Spinal cord (tissue), 10 donors: ENCODE data around the gene C9orf78. TPM values are rescaled to one million over a fixed set of nuclear protein-coding genes. Genes with fewer than 3 reads are reported as not detected.

ENCODE experiments used
- DNase-seq, 6 donors: peaks; one replicate each; pipeline versions ENCODE4 v3.0.0 to v3.0.0-alpha.2; 2013 to 2015; ENCODE audit warnings: low spot score in 6 of 6, low read depth in 4 of 6
- H3K27ac ChIP-seq: one replicate; pipeline ENCODE4 v1.5.1; 2013; ENCODE audit warnings: low read depth, low read length, control low read depth
- H3K27me3 ChIP-seq: one replicate; pipeline ENCODE4 v1.6.1; 2013; ENCODE audit warnings: low read length; ENCODE audit not compliant: control insufficient read depth, insufficient read depth
- H3K36me3 ChIP-seq: one replicate; pipeline ENCODE4 v1.6.1; 2013; ENCODE audit warnings: low read length; ENCODE audit not compliant: control insufficient read depth, insufficient read depth
- H3K4me1 ChIP-seq: one replicate; pipeline ENCODE4 v1.6.1; 2013; ENCODE audit warnings: low read length; ENCODE audit not compliant: control insufficient read depth, insufficient read depth
- H3K4me3 ChIP-seq: one replicate; pipeline ENCODE4 v1.5.1; 2013; ENCODE audit warnings: low read depth, low read length, control low read depth
- H3K9me3 ChIP-seq: one replicate; pipeline ENCODE4 v1.6.1; 2013; ENCODE audit warnings: low read length; ENCODE audit not compliant: control insufficient read depth, insufficient read depth
- WGBS: methylation state at CpG from one replicate; pipeline ENCODE4 v1.1.5; 2013; ENCODE audit warnings: missing lambda C conversion rate; ENCODE audit not compliant: insufficient coverage; 5-methylcytosine and 5-hydroxymethylcytosine counted together
- polyA plus RNA-seq, 2 donors: library from polyadenylated mRNA; unstranded; fragments of 120-200 nt; gene quantifications; one replicate each; pipeline ENCODE4 v1.2.1, GENCODE V29; 2013; ENCODE audit not compliant: insufficient read length in 2 of 2
- small RNA-seq: library from RNA; depleted of rRNA; stranded (forward); fragments of <200 nt; gene quantifications from one replicate; pipeline ENCODE3, GENCODE V24; 2014; ENCODE audit warnings: low replicate concordance
- total RNA-seq, 2 donors: library from RNA; depleted of rRNA in 1 of 2; stranded (reverse); fragments of 120-200 nt in 1 of 2; fragments of >200 nt in 1 of 2; gene quantifications; one replicate each; pipeline versions ENCODE4 v1.2.3 to v1.2.4, GENCODE V29; 2013 to 2014
- donor health status: healthy.

C9orf78 gene
- total and polyA plus RNA-seq, 4 donors, result 41.8 to 78.2 (median 69.1) TPM

DNA sequence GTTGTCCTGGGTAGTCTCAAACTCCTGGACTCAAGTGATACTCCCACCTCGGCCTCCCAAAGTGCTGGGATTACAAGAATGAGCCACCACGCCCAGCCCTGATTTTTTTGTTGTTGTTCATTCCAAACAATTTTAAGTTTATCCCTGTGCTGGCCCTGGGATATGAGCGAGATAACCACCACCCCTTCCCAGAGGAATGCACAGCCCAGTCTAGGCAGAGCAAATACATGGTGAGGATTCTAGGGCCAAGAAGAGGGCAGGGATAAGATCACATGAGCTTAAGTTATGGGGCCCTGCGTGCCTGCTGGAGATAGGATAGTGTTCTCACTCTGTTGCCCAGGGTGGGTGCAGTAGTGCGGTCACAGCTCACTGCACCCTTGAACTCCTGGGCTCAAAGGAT lies 53.1 kb downstream of the C9orf78 start:
- no peaks in the 10 kb centered on the region for H3K27me3 ChIP-seq
- 87% methylated on average over 3 of the region's 5 CpGs for WGBS

DNA sequence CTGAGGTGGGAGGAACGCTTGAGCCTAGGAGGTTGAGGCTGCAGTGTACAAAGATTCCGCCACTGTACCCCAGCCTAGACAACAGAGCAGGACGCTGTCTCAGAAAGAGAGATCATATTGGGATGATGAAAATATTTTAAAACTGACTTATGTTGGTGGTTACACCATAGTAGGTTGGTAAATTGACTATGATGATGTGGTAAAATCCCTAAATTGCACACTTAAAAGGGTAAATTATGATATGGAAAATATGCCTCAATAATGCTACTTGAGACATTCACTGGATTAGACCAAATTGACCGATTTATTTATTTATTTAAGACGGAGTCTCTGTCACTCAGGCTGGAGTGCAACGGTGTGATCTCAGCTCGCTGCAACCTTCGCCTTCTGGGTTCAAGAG lies 53.9 kb downstream of the C9orf78 start:
- 85% methylated on average over 5 of the region's 8 CpGs for whole genome bisulfite sequencing
- Histone ChIP-seq H3K27me3 (no peaks in the 10 kb centered on the region), H3K4me1 (peaks cover 10% of the 10 kb centered on the region), H3K36me3 (no peaks in the 10 kb centered on the region), H3K9me3 (no peaks in the 10 kb centered on the region), H3K4me3 (no peak overlapping the region), H3K27ac (no peak overlapping the region)
- DNase-seq, result no peak

More for the DNA sequence above, 53.1 kb downstream of the C9orf78 start:
- H3K9me3 ChIP-seq, result no peaks in the 10 kb centered on the region
- H3K36me3 ChIP-seq, result no peaks in the 10 kb centered on the region
- peaks cover 6% of the 10 kb centered on the region for H3K4me1 ChIP-seq
- DNase-seq, result no peak
- no peak overlapping the region for H3K4me3 ChIP-seq
- no peak overlapping the region for H3K27ac ChIP-seq

DNA sequence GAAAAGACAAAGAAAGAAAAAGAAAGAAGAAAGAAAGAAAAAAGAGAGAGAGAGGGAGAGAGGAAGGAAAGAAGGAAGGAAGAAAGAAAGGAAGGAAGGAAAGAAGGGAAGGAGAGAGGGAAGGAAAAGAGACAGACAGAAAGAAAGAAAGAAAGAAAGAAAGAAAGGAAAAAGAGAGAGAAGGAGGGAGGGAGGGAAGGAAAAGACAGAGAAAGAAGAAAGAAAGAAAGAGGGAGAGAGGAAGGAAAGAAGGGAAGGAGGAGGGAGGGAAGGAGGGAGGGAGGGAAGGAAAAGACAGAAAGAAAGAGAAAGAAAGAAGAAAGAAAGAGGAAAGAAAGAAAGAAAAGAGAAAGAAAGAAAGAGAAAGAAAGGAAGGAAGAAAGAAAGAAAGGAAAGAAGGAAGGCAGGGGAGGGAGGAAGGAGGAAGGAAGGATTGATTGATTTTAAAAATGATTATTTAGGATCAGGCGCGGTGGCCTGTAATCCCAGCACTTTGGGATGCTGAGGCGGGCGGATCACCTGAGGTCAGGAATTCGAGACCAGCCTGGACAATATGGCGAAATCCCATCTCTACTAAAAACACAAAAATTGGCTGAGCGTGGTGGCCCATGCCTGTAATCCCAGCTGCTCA lies 55.4 kb downstream of the C9orf78 start:
- peaks cover 14% of the 10 kb centered on the region for H3K4me1 ChIP-seq
- WGBS, result 93% methylated on average over 7 of the region's 7 CpGs
- no peaks in the 10 kb centered on the region for H3K36me3 ChIP-seq
- no peak overlapping the region for H3K27ac ChIP-seq
- no peak for DNase-seq
- no peak overlapping the region for H3K4me3 ChIP-seq
- H3K9me3 ChIP-seq, result no peaks in the 10 kb centered on the region
- no peaks in the 10 kb centered on the region for H3K27me3 ChIP-seq

DNA sequence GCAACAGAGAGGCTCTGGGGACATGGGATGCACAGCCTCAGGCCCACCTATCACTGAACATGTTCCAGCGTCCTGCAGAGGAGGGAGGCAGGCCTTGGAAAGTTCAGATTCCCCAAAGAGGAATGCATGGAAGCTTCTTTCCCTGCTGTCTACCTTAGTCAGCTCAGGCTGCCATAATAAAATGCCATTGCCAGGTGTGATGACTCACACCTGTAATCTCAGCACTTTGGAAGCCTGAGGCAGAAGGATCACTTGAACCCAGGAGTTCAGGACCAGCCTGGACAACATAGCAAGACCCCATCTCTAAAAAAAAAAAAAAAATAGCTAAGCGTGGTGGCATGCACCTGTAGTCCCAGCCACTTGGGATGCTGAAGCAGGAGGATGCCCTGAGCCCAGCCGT lies 56.6 kb downstream of the C9orf78 start:
- WGBS, result 60% methylated on average over 1 of the region's 3 CpGs

GRCh38 chr9:129777769-129778130 lies 57.3 kb downstream of the C9orf78 start:
- Histone ChIP-seq H3K27me3 (no peaks in the 10 kb centered on the region), H3K27ac (no peak overlapping the region), H3K4me3 (no peak overlapping the region), H3K9me3 (no peaks in the 10 kb centered on the region), H3K4me1 (peaks cover 14% of the 10 kb centered on the region), H3K36me3 (no peaks in the 10 kb centered on the region)
- DNase-seq, result no peak
- 75% methylated on average over 7 of the region's 11 CpGs for WGBS

More for the DNA sequence above, 56.6 kb downstream of the C9orf78 start:
- Histone ChIP-seq H3K36me3 (no peaks in the 10 kb centered on the region), H3K27ac (no peak overlapping the region), H3K27me3 (no peaks in the 10 kb centered on the region), H3K9me3 (no peaks in the 10 kb centered on the region), H3K4me3 (no peak overlapping the region), H3K4me1 (peaks cover 14% of the 10 kb centered on the region)
- no peak for DNase-seq

Small RNAs within 50 kb of the gene (small RNA-seq; reads per million reads assigned to genes)
- not detected for gene MIR6855

Other genes starting within 250 kb of the C9orf78 start
- under 1 TPM in 1 of 2 donors, not detected in 1; 0.44 TPM for gene C9orf50, start 214.2 kb downstream of the C9orf78 start, total RNA-seq
- gene C9orf50, start 214.2 kb downstream of the C9orf78 start, polyA plus RNA-seq, result under 1 TPM; 0.59 to 0.60 TPM
- 10 to 100 TPM; 15.9 to 26.0 TPM for gene NTMT1, start 209.1 kb downstream of the C9orf78 start, total RNA-seq
- gene NTMT1, start 209.1 kb downstream of the C9orf78 start, polyA plus RNA-seq, result 10 to 100 TPM; 38.9 to 39.9 TPM
- 10 to 100 TPM; 12.3 to 12.4 TPM for gene ASB6, start 193.1 kb downstream of the C9orf78 start, total RNA-seq
- 10 to 100 TPM; 29.8 to 33.4 TPM for gene ASB6, start 193.1 kb downstream of the C9orf78 start, polyA plus RNA-seq
- 10 to 100 TPM in 1 of 2 donors, 1 to 10 TPM in 1; 2.4 to 14.8 TPM for gene PRRX2, start 169.6 kb downstream of the C9orf78 start, total RNA-seq
- gene PRRX2, start 169.6 kb downstream of the C9orf78 start, polyA plus RNA-seq, result 1 to 10 TPM in 1 of 2 donors, under 1 TPM in 1; 0.52 to 4.1 TPM
- 1 to 10 TPM; 2.5 to 9.3 TPM for gene PTGES, start 82.2 kb downstream of the C9orf78 start, total RNA-seq
- 1 to 10 TPM; 7.8 to 8.8 TPM for gene PTGES, start 82.2 kb downstream of the C9orf78 start, polyA plus RNA-seq
- 10 to 100 TPM; 26.9 to 30.9 TPM for gene TOR1B, start 32.1 kb downstream of the C9orf78 start, total RNA-seq
- 10 to 100 TPM; 25.6 to 35.4 TPM for gene TOR1B, start 32.1 kb downstream of the C9orf78 start, polyA plus RNA-seq
- gene TOR1A, start 11.1 kb downstream of the C9orf78 start, total RNA-seq, result 10 to 100 TPM; 24.2 to 26.3 TPM
- gene TOR1A, start 11.1 kb downstream of the C9orf78 start, polyA plus RNA-seq, result 10 to 100 TPM; 42.2 to 46.0 TPM
- gene USP20, start 183 bp upstream of the C9orf78 start, total RNA-seq, result 10 to 100 TPM; 11.4 to 11.6 TPM
- 10 to 100 TPM; 36.5 to 38.9 TPM for gene USP20, start 183 bp upstream of the C9orf78 start, polyA plus RNA-seq
- 100 to 1,000 TPM in 1 of 2 donors, 10 to 100 TPM in 1; 47.8 to 105 TPM for gene FNBP1, start 207.9 kb upstream of the C9orf78 start, total RNA-seq
- 10 to 100 TPM; 69.3 to 89.1 TPM for gene FNBP1, start 207.9 kb upstream of the C9orf78 start, polyA plus RNA-seq
- gene GPR107, start 218.6 kb upstream of the C9orf78 start, total RNA-seq, result 10 to 100 TPM; 24.8 to 43.1 TPM
- gene GPR107, start 218.6 kb upstream of the C9orf78 start, polyA plus RNA-seq, result 10 to 100 TPM; 45.4 to 46.6 TPM